ENCODE results near the gene ZFP90.
"Not testable (repeated sequence)": the region's sequence is repeated elsewhere in the genome, so short reads cannot be mapped to it uniquely, and the experiment has no call there.

ZFP90 gene

GRCh38 chr16:68553186-68553585 lies 14.1 kb downstream of the ZFP90 start:
- Mint-ChIP-seq H3K9me3 (peaks cover 84% of the 10 kb centered on the region), H3K27me3 (ENCODE audit: low read depth) (no peaks in the 10 kb centered on the region), H3K4me1 (no peaks in the 10 kb centered on the region), H3K36me3 (ENCODE audit: low read depth) (peaks cover 100% of the 10 kb centered on the region), H3K27ac (no peak overlapping the region), H3K4me3 (no peak overlapping the region)
- TF ChIP-seq, protein P1, sequence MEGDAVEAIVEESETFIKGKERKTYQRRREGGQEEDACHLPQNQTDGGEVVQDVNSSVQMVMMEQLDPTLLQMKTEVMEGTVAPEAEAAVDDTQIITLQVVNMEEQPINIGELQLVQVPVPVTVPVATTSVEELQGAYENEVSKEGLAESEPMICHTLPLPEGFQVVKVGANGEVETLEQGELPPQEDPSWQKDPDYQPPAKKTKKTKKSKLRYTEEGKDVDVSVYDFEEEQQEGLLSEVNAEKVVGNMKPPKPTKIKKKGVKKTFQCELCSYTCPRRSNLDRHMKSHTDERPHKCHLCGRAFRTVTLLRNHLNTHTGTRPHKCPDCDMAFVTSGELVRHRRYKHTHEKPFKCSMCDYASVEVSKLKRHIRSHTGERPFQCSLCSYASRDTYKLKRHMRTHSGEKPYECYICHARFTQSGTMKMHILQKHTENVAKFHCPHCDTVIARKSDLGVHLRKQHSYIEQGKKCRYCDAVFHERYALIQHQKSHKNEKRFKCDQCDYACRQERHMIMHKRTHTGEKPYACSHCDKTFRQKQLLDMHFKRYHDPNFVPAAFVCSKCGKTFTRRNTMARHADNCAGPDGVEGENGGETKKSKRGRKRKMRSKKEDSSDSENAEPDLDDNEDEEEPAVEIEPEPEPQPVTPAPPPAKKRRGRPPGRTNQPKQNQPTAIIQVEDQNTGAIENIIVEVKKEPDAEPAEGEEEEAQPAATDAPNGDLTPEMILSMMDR (IDR thresholded peaks at IDR 0.05; ENCODE audit: unreplicated experiment in 3 of 3) = no peak

GRCh38 chr16:68560341-68560740 lies 21.2 kb downstream of the ZFP90 start:
- H3K4me1 Mint-ChIP-seq; H3K27ac Mint-ChIP-seq; H3K4me3 Mint-ChIP-seq; H3K27me3 Mint-ChIP-seq (ENCODE audit: low read depth): not testable (repeated sequence)
- peaks cover 100% of the 10 kb centered on the region for H3K36me3 Mint-ChIP-seq (ENCODE audit: low read depth)
- H3K9me3 Mint-ChIP-seq = peaks cover 95% of the 10 kb centered on the region

GRCh38 chr16:68563631-68564381 lies 24.7 kb downstream of the ZFP90 start:
- Mint-ChIP-seq H3K36me3 (ENCODE audit: low read depth) (peaks cover 98% of the 10 kb centered on the region), H3K4me1 (no peaks in the 10 kb centered on the region), H3K9me3 (peaks cover 91% of the 10 kb centered on the region), H3K27ac (no peak overlapping the region), H3K27me3 (ENCODE audit: low read depth) (no peaks in the 10 kb centered on the region), H3K4me3 (no peak overlapping the region)
- TF ChIP-seq, protein P1 (IDR thresholded peaks at IDR 0.05; ENCODE audit: unreplicated experiment in 3 of 3) = no peak

- Mint-ChIP-seq H3K4me3 (no peak overlapping the region), H3K27ac (no peak overlapping the region), H3K9me3 (peaks cover 88% of the 10 kb centered on the region), H3K4me1 (no peaks in the 10 kb centered on the region), H3K27me3 (ENCODE audit: low read depth) (no peaks in the 10 kb centered on the region), H3K36me3 (ENCODE audit: low read depth) (peaks cover 96% of the 10 kb centered on the region)
- TF ChIP-seq, protein P1 (IDR thresholded peaks at IDR 0.05; ENCODE audit: unreplicated experiment in 3 of 3) = no peak
Observed at GRCh38 chr16:68564382-68564985, 25.4 kb downstream of the ZFP90 start.

DNA sequence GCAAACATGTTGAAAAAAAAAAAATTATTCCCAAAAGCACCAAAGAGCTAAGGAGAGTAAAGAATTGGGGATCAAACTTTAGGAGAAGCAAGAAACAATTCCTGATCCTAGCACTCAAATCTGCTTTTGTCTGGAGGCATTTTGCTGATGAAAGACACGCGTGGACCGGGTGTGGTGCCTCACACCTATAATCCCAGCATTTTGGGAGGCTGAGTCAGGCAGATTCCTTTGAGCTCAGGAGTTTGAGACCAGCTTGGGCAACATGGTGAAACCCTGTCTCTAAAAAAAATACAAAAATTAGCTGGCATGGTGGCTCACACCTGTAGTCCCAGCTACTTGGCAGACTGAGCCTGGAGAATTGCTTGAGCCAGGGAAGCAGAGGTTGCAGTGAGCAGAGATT lies 35.4 kb downstream of the ZFP90 start:
- H3K27ac Mint-ChIP-seq = no peak overlapping the region
- no peaks in the 10 kb centered on the region for H3K4me1 Mint-ChIP-seq
- TF ChIP-seq, protein P1 (IDR thresholded peaks at IDR 0.05; ENCODE audit: unreplicated experiment in 3 of 3) = no peak
- peaks cover 74% of the 10 kb centered on the region for H3K9me3 Mint-ChIP-seq
- no peak overlapping the region for H3K4me3 Mint-ChIP-seq
- peaks cover 80% of the 10 kb centered on the region for H3K36me3 Mint-ChIP-seq (ENCODE audit: low read depth)
- H3K27me3 Mint-ChIP-seq (ENCODE audit: low read depth) = no peaks in the 10 kb centered on the region

GRCh38 chr16:68575082-68575481 lies 36.0 kb downstream of the ZFP90 start:
- TF ChIP-seq, protein P1 (IDR thresholded peaks at IDR 0.05; ENCODE audit: unreplicated experiment in 3 of 3) = no peak
- Mint-ChIP-seq H3K4me1 (no peaks in the 10 kb centered on the region), H3K36me3 (ENCODE audit: low read depth) (peaks cover 75% of the 10 kb centered on the region), H3K27me3 (ENCODE audit: low read depth) (no peaks in the 10 kb centered on the region), H3K9me3 (peaks cover 69% of the 10 kb centered on the region), H3K27ac (no peak overlapping the region), H3K4me3 (no peak overlapping the region)

Measured in nephron (organoid).